ENCODE data around the gene MASP2. TPM values are rescaled to one million over a fixed set of nuclear protein-coding genes. Genes with fewer than 3 reads are reported as not detected.
"Not testable (repeated sequence)": the region's sequence is repeated elsewhere in the genome, so short reads cannot be mapped to it uniquely, and the experiment has no call there.

The MASP2 gene
- polyA plus RNA-seq, 3 donors = 0.02 to 0.04 TPM; not detected in 1

DNA sequence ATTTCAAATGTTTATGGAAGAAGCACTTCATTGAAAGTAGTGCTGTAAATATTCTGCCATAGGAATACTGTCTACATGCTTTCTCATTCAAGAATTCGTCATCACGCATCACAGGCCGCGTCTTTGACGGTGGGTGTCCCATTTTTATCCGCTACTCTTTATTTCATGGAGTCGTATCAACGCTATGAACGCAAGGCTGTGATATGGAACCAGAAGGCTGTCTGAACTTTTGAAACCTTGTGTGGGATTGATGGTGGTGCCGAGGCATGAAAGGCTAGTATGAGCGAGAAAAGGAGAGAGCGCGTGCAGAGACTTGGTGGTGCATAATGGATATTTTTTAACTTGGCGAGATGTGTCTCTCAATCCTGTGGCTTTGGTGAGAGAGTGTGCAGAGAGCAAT is 23.8 kb downstream of the MASP2 start:
- no peak overlapping the region for H3K27ac ChIP-seq (ENCODE audit: low read depth, low read length)
- WGBS, 3 donors = 92 to 94% (median 94%) methylated on average over 14 of the region's 14 CpGs

DNA sequence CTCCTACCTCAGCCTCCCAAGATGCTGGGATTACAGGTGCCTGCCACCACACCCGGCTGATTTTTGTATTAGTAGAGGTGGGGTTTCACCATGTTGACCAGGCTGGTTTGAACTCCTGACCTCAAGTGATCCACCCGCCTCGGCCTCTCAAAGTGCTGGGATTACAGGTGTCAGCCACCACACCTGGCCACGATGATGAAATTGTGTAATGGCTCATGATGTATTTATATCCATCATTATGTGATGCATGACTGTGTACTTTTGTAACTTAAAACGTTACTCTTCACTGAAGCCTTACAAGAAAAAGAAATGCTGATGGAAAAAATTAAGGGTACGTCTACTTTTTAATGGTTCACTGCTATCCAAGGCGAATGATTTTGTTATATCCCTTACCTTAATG is 27.1 kb downstream of the MASP2 start:
- WGBS, 3 donors = 91% methylated on average over 7 of the region's 7 CpGs
- H3K27ac ChIP-seq (ENCODE audit: low read depth, low read length) = no peak overlapping the region

DNA sequence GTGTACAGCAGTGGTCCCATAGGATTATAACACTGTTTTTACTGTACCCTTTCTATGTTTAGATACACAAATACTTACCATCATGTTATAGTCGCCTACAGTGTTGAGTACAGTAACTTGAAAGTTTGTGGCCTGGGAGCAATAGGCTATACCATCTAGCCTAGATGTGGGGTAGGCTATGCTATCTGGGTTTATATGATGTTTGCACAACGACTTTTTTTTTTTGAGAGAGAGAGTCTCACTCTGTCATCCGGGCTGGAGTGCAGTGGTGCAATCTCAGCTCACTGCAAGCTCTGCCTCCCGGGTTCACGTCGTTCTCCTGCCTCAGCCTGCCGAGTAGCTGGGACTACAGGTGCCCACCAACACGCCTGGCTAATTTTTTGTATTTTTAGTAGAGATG is 27.7 kb downstream of the MASP2 start:
- 74 to 80% (median 77%) methylated on average over 7 to 8 of the region's 8 CpGs for WGBS, 3 donors

DNA sequence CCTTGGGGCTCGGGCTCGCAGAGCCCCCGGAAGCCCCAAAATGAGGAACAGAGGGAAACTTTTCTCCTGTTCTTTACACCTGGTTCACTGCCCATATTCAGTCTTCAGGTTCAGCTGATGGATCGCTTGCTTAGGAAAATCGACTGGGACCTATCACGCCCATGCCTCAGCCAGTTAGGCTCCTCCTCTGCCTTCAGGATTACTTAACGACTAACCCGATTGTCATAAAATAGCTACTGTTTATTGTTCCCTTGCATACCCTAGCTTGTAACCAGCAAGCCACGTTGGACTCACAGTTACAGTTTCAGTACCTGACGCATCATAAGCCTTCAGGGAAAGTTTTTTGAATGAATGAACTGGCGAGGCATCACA is 33.9 kb downstream of the MASP2 start:
- 1 to 2% (median 2%) methylated on average over 11 of the region's 11 CpGs for WGBS, 3 donors
- H3K27ac ChIP-seq (ENCODE audit: low read depth, low read length) = peak overlapping the region; percentile 88

More for the DNA sequence above, 27.7 kb downstream of the MASP2 start:
- not testable (repeated sequence) for H3K27ac ChIP-seq (ENCODE audit: low read depth, low read length)

DNA sequence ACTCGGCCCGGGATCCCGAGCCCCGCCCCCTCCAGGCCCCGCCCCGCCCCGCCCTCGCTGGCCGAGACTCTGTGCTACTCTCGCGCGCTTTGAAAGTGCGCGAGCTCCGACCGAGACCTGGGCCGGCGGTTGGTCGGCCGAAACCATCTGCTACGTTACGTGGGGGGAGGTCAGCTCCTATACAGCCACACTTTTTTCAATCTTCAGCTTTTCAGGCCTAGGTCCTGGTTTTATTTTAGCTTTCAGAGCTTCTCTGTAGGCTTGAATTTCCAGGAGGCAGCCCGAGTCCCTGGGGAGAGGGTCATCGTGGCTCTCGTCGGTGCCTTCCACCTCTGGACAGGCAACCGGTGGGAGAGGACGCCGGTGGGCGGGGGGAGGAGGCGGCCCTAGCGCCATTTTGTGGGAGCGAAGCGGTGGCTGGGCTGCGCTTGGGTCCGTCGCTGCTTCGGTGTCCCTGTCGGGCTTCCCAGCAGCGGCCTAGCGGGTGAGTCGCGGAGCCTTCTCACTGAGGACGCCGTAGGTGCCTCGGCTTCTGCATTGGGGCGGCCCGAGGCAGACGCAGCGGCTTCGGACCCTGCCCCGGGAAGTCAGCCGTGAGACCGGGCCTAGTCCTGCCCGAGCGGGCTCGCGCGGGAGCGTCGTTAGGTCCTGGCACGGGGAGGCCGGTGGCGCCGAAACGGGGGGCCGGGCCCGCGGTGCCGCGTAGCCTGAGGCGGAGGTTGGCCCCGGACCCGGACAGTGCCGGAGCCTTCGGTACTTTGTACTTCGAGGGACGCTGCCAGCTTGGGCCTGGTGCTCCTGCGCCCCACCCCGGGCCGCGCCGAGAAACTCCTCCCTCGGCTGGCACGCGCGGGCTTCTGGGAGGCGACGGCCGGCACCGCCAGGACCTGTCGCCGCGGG is 34.5 kb downstream of the MASP2 start, which contains the start of gene TARDBP:
TARDBP (plus strand) TSS at position 395 of the 900 bp plus-strand sequence. CDS start 1,074 bp downstream, outside the sequence.
- H3K27ac ChIP-seq (ENCODE audit: low read depth, low read length) = peak within 1 kb of the TSS; percentile 88
- 0% methylated on average over 78 to 94 of the region's 94 CpGs for WGBS, 3 donors

DNA sequence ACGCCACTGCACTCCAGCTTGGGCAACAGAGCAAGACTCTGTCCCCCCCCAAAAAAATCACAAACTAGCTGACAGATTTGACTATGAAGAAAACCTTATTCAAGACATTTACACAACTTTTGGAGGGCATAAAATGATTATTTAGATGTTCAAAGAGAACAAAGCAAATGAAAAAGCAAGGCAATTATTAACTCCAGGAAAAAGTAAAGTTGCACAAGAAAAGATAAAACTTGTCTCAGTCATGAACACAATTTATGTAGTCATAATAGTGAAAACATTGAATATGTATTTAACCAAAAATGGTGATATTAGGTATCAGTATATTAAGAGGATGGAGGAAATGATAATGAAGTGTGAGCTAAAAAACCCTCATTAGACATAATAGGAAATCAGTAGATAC is 46.5 kb downstream of the MASP2 start:
- no peak overlapping the region for H3K27ac ChIP-seq (ENCODE audit: low read depth, low read length)
- 87 to 100% (median 100%) methylated on average over 1 of the region's 1 CpG for WGBS, 3 donors

DNA sequence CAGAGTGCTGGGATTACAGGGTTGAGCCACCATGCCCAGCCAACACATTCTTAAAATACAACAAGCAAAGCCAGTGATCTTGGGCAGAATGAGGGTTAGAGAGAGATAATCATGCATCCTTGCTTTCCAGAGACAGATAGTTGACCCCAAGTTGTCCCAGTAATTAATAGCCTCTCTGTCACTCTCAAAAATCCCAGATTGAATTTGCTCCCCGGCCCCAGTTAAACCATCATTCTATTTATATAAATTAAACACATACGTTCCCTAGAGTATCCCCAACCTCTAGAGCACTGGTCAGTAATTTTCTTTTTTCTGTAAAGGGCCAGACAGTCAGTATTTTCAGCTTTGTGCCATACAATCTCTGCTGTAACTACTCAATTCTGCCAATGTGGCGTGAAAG is 50.9 kb downstream of the MASP2 start:
- 83 to 91% (median 90%) methylated on average over 3 of the region's 3 CpGs for WGBS, 3 donors
- no peak overlapping the region for H3K27ac ChIP-seq (ENCODE audit: low read depth, low read length)

- no peak overlapping the region for H3K27ac ChIP-seq (ENCODE audit: low read depth, low read length)
- 30 to 87% (median 82%) methylated on average over 4 of the region's 4 CpGs for WGBS, 3 donors
These were observed 54.2 kb downstream of the MASP2 start for GRCh38 chr1:10992864-10993263.

DNA sequence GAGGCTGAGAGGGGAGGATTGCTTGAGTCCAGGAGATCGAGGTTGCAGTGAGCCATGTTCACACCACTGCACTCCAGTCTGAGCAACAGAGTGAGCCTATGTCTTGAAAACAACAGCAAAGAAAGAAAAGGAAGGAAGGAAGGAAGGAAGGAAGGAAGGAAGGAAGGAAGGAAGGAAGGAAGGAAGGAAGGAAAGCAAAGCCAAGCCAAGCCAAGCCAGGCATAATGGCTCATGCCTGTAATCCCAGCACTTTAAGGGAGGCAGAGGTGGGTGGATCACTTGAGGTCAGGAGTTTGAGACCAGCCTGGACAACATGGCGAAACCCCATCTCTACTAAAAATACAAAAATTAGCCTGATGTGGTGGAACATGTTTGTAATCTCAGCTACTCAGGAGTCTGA is 55.0 kb downstream of the MASP2 start:
- not testable (repeated sequence) for H3K27ac ChIP-seq (ENCODE audit: low read depth, low read length)
- WGBS, 3 donors = 93 to 98% (median 96%) methylated on average over 2 of the region's 2 CpGs

GRCh38 chr1:10990828-10991227 is 56.2 kb downstream of the MASP2 start:
- H3K27ac ChIP-seq (ENCODE audit: low read depth, low read length) = no peak overlapping the region
- WGBS, 3 donors = 94 to 95% (median 95%) methylated on average over 7 of the region's 7 CpGs

- WGBS, 3 donors = 63 to 82% (median 71%) methylated on average over 6 of the region's 6 CpGs
- not testable (repeated sequence) for H3K27ac ChIP-seq (ENCODE audit: low read depth, low read length)
These were observed 57.0 kb downstream of the MASP2 start for GRCh38 chr1:10989920-10990516.

- no peak overlapping the region for H3K27ac ChIP-seq (ENCODE audit: low read depth, low read length)
- WGBS, 3 donors = 87 to 89% (median 88%) methylated on average over 5 of the region's 5 CpGs
These were observed 57.9 kb downstream of the MASP2 start for GRCh38 chr1:10989095-10989494.

GRCh38 chr1:10987840-10988417 is 59.1 kb downstream of the MASP2 start:
- WGBS, 3 donors = 80 to 83% (median 81%) methylated on average over 4 of the region's 4 CpGs
- no peak overlapping the region for H3K27ac ChIP-seq (ENCODE audit: low read depth, low read length)

GRCh38 chr1:10986525-10986890 is 60.5 kb downstream of the MASP2 start:
- WGBS, 3 donors = 23 to 70% (median 59%) methylated on average over 7 of the region's 7 CpGs
- H3K27ac ChIP-seq (ENCODE audit: low read depth, low read length) = no peak overlapping the region

DNA sequence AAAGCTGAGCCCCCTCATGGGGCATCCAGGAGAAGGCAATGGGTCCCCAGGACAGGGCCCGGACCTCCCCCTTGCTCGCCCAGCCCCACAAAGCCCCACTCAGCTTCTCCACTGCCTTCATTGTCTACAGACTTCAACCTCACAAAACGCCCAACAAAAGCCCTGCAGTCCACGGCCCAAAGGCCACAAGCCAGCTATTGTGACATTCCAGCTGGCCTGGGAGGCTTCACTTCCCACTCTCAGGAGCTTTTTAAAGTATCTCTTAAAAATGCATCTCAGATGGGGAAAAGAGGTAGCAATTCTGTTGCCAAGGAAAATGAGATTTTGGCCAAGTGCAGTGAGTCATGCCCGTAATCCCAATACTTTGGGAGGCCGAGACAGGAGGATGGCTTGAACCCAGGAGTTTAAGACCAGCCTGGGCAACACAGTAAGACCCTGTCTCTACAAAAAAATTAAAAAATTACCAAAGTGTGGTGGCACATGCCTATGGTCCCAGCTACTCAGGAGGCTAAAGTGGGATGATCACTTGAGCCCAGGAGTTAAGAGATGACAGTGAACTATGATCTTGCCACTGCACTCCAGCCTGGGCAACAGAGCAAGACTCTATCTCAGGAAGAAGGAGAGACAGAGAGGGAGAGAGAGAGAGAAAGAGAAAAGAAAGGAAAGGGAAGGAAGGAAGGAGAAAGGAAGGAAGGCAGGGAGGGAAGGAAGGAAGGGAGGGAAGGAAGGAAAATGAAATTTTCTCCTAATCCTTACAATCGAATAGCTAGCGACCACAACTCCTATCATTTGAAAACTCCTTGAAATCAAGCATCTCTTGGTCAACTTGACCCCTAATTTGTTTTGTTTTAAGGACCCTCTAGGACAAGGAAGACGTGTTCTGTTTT is 66.0 kb downstream of the MASP2 start:
- 60 to 69% (median 61%) methylated on average over 9 of the region's 9 CpGs for WGBS, 3 donors
- H3K27ac ChIP-seq (ENCODE audit: low read depth, low read length) = no peak overlapping the region

DNA sequence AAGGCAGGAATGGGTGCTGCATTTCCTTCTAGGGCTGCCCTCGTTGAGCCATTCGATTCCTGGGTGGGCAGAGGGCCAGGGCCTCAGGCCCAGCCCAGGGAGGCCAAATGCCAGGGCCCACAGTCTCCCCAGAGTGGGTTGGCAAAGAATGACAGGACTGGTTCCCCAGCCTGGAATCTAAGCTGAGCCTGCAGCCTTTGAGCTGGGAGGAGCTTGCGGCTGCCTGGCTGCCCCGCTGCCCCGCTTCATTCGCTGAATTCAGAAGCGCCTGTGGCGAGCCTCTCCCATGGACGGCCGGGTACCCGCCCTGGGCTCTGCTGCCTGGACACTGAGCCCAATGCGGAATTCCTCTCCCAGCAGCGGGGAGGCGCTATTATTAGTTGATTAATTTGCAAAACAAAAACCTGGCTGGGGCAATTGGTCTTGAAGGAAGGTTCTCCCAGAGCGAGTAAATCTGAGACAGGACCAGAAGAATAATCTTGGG is 66.9 kb downstream of the MASP2 start:
- WGBS, 3 donors = 7 to 22% (median 20%) methylated on average over 15 of the region's 15 CpGs
- no peak overlapping the region for H3K27ac ChIP-seq (ENCODE audit: low read depth, low read length)

DNA sequence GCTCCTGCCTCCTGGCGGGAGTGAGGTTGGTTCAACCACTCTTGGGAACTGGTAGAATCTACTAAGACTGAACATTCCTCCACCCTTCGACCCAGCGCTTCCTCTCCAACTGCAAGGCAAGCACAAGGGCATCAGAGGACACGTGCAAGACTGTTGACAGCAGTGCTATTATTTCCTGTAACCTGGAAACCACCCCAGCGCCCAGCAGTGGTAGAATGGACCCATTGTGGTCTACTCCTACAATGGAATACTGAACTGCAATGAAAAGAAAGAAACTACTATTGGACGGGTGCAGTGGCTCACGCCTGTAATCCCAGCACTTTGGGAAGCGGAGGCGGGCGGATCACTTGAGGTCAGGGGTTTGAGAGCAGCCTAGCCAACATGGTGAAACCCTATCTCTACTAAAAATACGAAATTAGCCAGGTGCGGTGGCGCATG is 67.5 kb downstream of the MASP2 start:
- 55 to 65% (median 64%) methylated on average over 13 of the region's 13 CpGs for WGBS, 3 donors
- H3K27ac ChIP-seq (ENCODE audit: low read depth, low read length) = no peak overlapping the region

- 52 to 79% (median 69%) methylated on average over 4 of the region's 4 CpGs for WGBS, 3 donors
- H3K27ac ChIP-seq (ENCODE audit: low read depth, low read length) = no peak overlapping the region
These were observed 68.3 kb downstream of the MASP2 start for GRCh38 chr1:10978719-10979118.

Measured in adipose tissue (tissue), 3 donors.